GM19025 (cell line): ENCODE measurements around the gene LRRC47.

Experiments
- ATAC-seq: cut with Tn5 transposase; IDR thresholded peaks from one replicate; pipeline ENCODE4 v1.9.1; 2021; ENCODE audit warnings: mild to moderate bottlenecking, low read depth, moderate library complexity; ENCODE audit not compliant: unreplicated experiment

LRRC47 gene

DNA sequence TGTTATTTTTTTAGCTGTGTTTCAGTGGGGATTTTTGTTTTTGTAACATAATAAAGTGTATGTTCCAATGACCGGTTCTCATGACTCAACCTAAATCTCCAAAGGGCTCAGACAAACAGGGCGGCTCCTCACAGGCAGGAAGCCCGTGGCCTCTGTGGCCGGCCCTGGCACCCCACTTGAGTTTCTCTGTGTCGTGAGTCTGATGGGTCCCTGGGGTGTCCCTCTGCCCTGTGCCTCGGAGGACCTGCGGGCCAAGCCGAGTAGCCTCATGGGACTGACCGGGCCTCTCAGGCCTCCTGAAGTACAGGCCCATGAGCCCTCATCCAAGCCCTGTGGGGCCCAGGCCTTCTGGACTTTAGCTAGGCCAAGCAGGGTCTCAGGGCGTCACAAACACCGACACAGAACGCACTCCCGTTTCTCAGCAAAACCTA is 60.2 kb downstream of the LRRC47 start:
- ATAC-seq: no peak

DNA sequence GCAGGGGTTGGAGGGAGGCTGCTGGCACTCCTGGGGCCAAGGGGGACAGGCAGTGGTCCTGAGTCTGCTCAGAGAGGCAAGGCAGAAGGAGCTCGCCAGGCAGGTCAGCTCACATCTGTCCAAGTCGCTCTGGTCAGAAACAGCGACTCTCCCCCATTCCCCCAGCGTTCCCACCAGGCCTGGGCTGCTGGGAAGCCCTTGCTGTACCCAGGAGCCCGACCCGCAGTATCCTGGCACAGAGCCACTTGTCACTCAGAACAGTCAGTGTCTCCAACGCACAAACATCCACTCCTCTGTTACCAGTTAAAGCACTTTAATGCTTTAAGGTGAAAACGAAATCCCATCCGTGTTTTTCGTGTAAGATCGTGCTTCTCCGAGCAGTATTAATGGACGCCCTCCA is 60.6 kb downstream of the LRRC47 start:
- no peak for ATAC-seq

- no peak for ATAC-seq
Observed at GRCh38 chr1:3735027-3735681, 61.1 kb downstream of the LRRC47 start.

- ATAC-seq: no peak
Observed at GRCh38 chr1:3734602-3735001, 61.7 kb downstream of the LRRC47 start.

DNA sequence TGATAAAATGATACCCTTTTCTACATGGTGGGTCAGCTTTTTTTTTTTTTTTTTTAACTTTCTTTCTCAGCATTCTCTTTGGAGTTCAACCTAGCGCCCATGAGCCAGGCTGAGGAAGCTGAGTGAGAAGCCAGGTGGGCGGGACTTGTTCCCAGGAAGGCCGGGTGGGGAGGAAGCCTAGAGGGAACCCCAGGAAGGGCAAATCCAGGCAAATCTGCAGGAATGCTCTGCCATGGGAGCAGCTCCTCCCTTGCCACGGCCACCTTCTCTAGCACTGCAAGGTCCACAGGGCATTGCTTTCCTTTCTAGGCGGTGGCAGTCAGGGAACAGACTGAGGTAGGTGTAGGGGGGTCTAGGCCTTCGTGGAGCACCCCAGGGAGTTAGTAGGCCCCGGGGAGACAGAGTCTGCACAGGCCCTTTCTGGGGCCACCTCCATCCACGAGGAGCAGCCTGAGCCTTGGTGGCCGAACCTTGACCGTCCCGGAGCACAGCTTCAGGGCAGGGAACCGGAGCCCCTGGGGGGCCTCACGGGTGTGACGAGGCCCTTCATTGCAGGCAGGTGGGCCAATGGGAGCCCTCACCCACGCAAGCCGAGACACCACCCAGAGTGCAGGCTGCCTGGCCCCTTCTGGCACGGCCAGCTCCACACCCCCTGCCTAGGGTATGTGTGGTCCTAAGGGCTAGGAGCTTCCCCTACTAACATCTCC is 62.3 kb downstream of the LRRC47 start:
- ATAC-seq: no peak

- no peak for ATAC-seq
Observed at GRCh38 chr1:3733094-3733882, 63.0 kb downstream of the LRRC47 start.

DNA sequence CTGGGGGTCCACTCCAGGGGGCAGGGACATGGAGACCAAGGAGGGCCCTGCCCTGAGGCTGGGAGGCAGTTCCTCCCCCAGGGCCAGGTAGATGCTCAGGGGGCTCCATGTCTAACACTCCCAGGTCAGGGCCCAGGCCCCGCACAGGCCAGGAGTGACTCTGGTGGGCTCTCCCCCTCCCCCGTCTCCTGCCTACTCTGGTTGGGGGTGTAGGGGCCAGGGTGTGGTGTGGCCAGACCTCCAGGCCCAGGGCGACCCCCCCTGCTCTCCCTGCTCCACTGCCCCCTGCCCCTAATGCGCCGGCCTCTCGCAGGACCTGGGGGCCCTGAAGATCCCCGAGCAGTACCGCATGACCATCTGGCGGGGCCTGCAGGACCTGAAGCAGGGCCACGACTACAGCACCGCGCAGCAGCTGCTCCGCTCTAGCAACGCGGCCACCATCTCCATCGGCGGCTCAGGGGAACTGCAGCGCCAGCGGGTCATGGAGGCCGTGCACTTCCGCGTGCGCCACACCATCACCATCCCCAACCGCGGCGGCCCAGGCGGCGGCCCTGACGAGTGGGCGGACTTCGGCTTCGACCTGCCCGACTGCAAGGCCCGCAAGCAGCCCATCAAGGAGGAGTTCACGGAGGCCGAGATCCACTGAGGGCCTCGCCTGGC is 63.7 kb downstream of the LRRC47 start:
- ATAC-seq: no peak

DNA sequence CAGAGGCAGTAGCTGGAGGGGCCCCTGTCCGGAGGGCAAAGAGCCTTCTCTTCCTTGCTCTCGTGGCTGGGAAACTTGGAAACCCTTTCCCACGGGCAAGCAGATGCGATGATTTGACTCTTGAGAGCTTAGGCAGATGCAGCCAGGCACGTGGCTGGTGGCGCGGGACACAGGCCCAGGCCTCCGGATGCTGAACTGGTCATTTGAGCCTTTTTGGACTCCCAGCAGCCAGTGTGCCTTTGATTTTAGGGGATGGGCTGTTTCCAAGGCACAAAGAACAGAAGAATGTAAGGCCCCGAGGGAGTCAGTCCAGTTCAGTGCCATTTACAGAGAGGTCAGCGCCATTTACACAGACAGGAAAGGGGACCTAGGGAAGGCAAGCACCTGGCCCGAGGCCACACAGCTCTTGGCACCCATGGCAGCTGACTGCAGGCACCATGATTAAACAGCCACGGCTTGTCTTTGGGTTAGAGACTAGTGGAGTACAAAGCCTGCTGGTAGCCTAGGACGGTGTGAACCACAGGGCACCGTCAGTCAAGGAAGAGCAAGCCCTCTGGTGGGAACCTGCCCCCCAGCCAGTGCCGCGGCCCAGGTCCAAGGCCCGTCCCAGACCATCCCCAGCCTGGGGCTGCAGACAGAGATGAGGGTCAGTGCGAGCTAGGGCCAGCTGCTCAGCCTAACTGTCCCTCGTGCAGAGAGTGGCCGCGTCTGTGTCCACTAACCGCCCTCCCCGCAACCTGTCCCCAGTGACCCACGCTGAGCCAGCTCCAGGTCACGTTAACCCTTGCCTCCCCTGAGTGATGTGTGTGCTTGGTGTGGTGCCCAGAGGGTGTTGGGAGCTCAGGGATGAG is 64.5 kb downstream of the LRRC47 start:
- ATAC-seq: no peak

GRCh38 chr1:3730543-3731247 is 65.6 kb downstream of the LRRC47 start:
- no peak for ATAC-seq

DNA sequence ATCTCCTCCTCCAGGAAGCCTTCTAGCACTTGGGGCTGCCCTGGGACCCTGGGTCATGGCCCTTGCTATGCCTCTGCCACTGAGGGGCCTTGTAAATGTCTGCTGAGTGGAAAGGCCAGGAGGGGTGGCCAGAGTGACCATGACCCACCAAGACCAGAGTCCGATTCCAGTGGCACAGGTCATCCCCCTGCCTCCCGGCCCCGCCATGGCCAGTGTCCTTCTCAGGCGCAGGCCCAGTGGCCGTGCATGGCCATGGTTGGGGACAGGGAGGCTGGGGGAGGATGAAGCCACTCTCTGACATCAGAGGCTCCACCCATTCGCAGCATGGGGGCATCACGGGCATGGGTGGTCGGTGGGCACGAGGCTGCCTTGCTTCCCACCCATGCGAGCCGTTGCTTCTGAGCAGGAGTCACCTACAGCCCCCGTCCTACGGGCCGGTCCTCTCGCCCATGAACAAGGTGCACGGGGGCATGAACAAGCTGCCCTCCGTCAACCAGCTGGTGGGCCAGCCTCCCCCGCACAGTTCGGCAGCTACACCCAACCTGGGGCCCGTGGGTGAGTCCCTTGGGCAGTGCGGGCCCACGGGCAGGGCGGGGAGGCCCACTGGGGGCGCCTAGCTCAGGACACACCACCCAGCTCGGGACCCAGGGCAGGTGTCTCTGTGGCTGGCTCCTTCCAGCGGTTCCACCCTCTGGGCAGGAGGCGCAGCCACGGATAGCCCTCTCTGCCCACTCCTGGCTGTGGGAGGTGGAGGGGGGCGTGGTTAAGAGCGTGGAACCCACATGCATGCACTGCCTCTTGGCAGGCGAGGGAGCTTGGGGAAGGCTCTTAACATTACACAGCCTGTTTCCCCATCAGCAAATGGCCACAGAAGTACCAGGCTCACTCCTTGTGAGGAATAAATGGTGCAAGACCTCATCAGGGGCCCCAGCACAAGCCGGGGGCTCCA is 66.4 kb downstream of the LRRC47 start:
- no peak for ATAC-seq
